TTC549 (cell line): ENCODE measurements around the gene ADAM19.

Source experiments
- FAIRE-seq: peaks from 2 replicates; lab custom pipeline; 2012; peaks lifted over from hg19 to GRCh38; lab: Jason Lieb, UNC

Gene ADAM19

GRCh38 chr5:157561110-157561509, 14.5 kb downstream of the ADAM19 start:
- FAIRE-seq: no peak

GRCh38 chr5:157559301-157559700, 16.3 kb downstream of the ADAM19 start:
- no peak for FAIRE-seq

GRCh38 chr5:157558681-157559080, 16.9 kb downstream of the ADAM19 start:
- FAIRE-seq: no peak

- FAIRE-seq: no peak
Measured at GRCh38 chr5:157558041-157558595, 17.5 kb downstream of the ADAM19 start.

GRCh38 chr5:157556615-157557418, 18.8 kb downstream of the ADAM19 start:
- FAIRE-seq: no peak

GRCh38 chr5:157555037-157555640, 20.4 kb downstream of the ADAM19 start:
- FAIRE-seq: no peak

- no peak for FAIRE-seq
Measured at GRCh38 chr5:157554179-157555036, 21.2 kb downstream of the ADAM19 start.

GRCh38 chr5:157552650-157553049, 22.9 kb downstream of the ADAM19 start:
- no peak for FAIRE-seq

GRCh38 chr5:157550663-157551062, 24.9 kb downstream of the ADAM19 start:
- no peak for FAIRE-seq

GRCh38 chr5:157549954-157550549, 25.5 kb downstream of the ADAM19 start:
- no peak for FAIRE-seq

- FAIRE-seq: no peak
Measured at GRCh38 chr5:157549283-157549629, 26.3 kb downstream of the ADAM19 start.

GRCh38 chr5:157548513-157549282, 26.9 kb downstream of the ADAM19 start:
- no peak for FAIRE-seq

GRCh38 chr5:157547941-157548512, 27.5 kb downstream of the ADAM19 start:
- FAIRE-seq: no peak

GRCh38 chr5:157546456-157547100, 29.0 kb downstream of the ADAM19 start:
- no peak for FAIRE-seq

- FAIRE-seq: no peak
Measured at GRCh38 chr5:157545610-157546310, 29.8 kb downstream of the ADAM19 start.

GRCh38 chr5:157544623-157544989, 31.0 kb downstream of the ADAM19 start:
- FAIRE-seq: no peak

GRCh38 chr5:157543825-157544622, 31.6 kb downstream of the ADAM19 start:
- no peak for FAIRE-seq

- FAIRE-seq: no peak
Measured at GRCh38 chr5:157542282-157543000, 33.1 kb downstream of the ADAM19 start.
